Right atrium auricular region (tissue), 2 donors: ENCODE data around the gene SYNE2. TPM values are rescaled to one million over a fixed set of nuclear protein-coding genes. Genes with fewer than 3 reads are reported as not detected.

Experiments used
- DNase-seq: peaks from one replicate; pipeline ENCODE4 v3.0.0-alpha.2; 2019; ENCODE audit warnings: low spot score
- H3K27ac ChIP-seq, 2 donors: fragments of 200-600 bp; sonication (generic); 1 replicate in 1 of 2; 2 replicates in 1 of 2; pipeline ENCODE4 v1.5.1; 2016 to 2019
- H3K27me3 ChIP-seq, 2 donors: fragments of 200-600 bp; sonication (generic); one replicate each; pipeline versions ENCODE4 v1.5.1 to v1.6.0; 2017 to 2019
- H3K36me3 ChIP-seq: fragments of 200-600 bp; sonication (generic); one replicate; pipeline ENCODE4 v1.5.1; 2016
- H3K4me1 ChIP-seq, 2 donors: fragments of 200-600 bp; sonication (generic); one replicate each; pipeline versions ENCODE4 v1.5.1 to v1.6.0; 2017 to 2019
- H3K4me3 ChIP-seq, 2 donors: fragments of 200-600 bp; sonication (generic); 1 replicate in 1 of 2; 2 replicates in 1 of 2; pipeline ENCODE4 v1.5.1; 2017 to 2019; ENCODE audit warnings: mild to moderate bottlenecking in 1 of 2, moderate library complexity in 1 of 2
- H3K9me3 ChIP-seq, 2 donors: fragments of 200-600 bp; sonication (generic); one replicate each; pipeline ENCODE4 v1.5.1; 2019
- CTCF ChIP-seq, 2 donors: fragments of 200-600 bp; sonication (generic); IDR thresholded peaks; one replicate each; pipeline ENCODE4 v1.5.1; 2019; ENCODE audit warnings: antibody characterized with exemption in 2 of 2
- total RNA-seq, 2 donors: library from RNA; depleted of rRNA; stranded (reverse); fragments of >200 nt; gene quantifications; one replicate each; pipeline ENCODE4 v1.1.0, GENCODE V29; 2016

Gene SYNE2
- total RNA-seq, 2 donors from 2014 or later, result 149 to 202 TPM

- Histone ChIP-seq H3K27me3 (no peaks in the 10 kb centered on the region), H3K36me3 (no peaks in the 10 kb centered on the region), H3K4me1 (peaks cover 0 to 56% of the 10 kb centered on the region in 2 donors), H3K27ac (peak overlapping the region; percentile 42 to 54), H3K9me3 (no peaks in the 10 kb centered on the region), H3K4me3 (no peak overlapping the region)
- TF ChIP-seq CTCF (IDR thresholded peaks at IDR 0.05), result no peak
- DNase-seq, result no peak
Measured at GRCh38 chr14:63891148-63891975, 38.6 kb downstream of the SYNE2 start.

- H3K9me3 ChIP-seq, result no peaks in the 10 kb centered on the region
- DNase-seq, result no peak
- no peaks in the 10 kb centered on the region for H3K36me3 ChIP-seq
- H3K27me3 ChIP-seq, result no peaks in the 10 kb centered on the region
- H3K4me3 ChIP-seq, result no peak overlapping the region
- TF ChIP-seq CTCF (IDR thresholded peaks at IDR 0.05), result no peak
- H3K27ac ChIP-seq, result peak overlapping the region in 1 of 2 donors; percentile 65
- H3K4me1 ChIP-seq, result peaks cover 0 to 65% of the 10 kb centered on the region in 2 donors
Measured at GRCh38 chr14:63892265-63892664, 39.5 kb downstream of the SYNE2 start.

- DNase-seq, result peak; percentile 75
- Histone ChIP-seq H3K4me3 (no peak overlapping the region), H3K27ac (peak overlapping the region; percentile 9 to 65), H3K4me1 (peaks cover 0 to 73% of the 10 kb centered on the region in 2 donors), H3K36me3 (no peaks in the 10 kb centered on the region), H3K27me3 (no peaks in the 10 kb centered on the region), H3K9me3 (no peaks in the 10 kb centered on the region)
- TF ChIP-seq CTCF (IDR thresholded peaks at IDR 0.05), result no peak
Measured at GRCh38 chr14:63893701-63894458, 41.1 kb downstream of the SYNE2 start.

GRCh38 chr14:63895510-63895909 lies 42.7 kb downstream of the SYNE2 start:
- H3K27ac ChIP-seq, result peak overlapping the region; percentile 26 to 51
- DNase-seq, result no peak
- H3K36me3 ChIP-seq, result no peaks in the 10 kb centered on the region
- peaks cover 0 to 69% of the 10 kb centered on the region in 2 donors for H3K4me1 ChIP-seq
- H3K4me3 ChIP-seq, result no peak overlapping the region
- no peaks in the 10 kb centered on the region for H3K27me3 ChIP-seq
- H3K9me3 ChIP-seq, result no peaks in the 10 kb centered on the region
- no peak for TF ChIP-seq CTCF (IDR thresholded peaks at IDR 0.05)

GRCh38 chr14:63896278-63896720 lies 43.5 kb downstream of the SYNE2 start:
- H3K27me3 ChIP-seq, result no peaks in the 10 kb centered on the region
- peaks cover 0 to 69% of the 10 kb centered on the region in 2 donors for H3K4me1 ChIP-seq
- DNase-seq, result peak; percentile 65

More at GRCh38 chr14:63896278-63896720, 43.5 kb downstream of the SYNE2 start:
- H3K4me3 ChIP-seq, result no peak overlapping the region
- H3K27ac ChIP-seq, result peak overlapping the region; percentile 26 to 51
- no peak for TF ChIP-seq CTCF (IDR thresholded peaks at IDR 0.05)
- H3K36me3 ChIP-seq, result no peaks in the 10 kb centered on the region
- no peaks in the 10 kb centered on the region for H3K9me3 ChIP-seq
